ENCODE data around the gene FBXL2. TPM values are rescaled to one million over a fixed set of nuclear protein-coding genes. Genes with fewer than 3 reads are reported as not detected.
"Not testable (repeated sequence)": the region's sequence is repeated elsewhere in the genome, so short reads cannot be mapped to it uniquely, and the experiment has no call there.

Gene FBXL2
- total RNA-seq, 4 donors from 2014 or later: 0.76 to 6.0 (median 3.0) TPM

DNA sequence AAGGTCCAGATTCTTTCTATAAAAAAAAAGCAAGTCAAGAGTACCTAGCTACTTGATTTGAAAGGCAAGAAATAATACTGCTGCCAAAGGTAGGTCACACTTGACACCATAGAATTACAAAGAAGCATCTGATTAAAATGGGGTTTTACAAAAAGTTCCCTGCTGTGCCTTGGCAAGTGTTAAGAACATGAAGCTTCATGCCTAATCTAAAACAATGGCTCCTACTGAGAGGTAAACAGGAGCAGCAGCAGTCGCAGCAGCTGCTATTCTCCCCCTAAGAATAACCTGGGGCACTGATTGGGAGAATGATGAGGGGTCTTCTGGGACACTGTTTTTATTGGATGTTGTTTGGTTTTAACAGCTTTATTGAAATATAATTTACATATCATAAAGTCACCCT lies 148.8 kb downstream of the FBXL2 start:
- no peak for DNase-seq (ENCODE audit: low spot score in 2 of 2)
- 66 to 72% methylated on average over 1 of the region's 1 CpG for WGBS, 2 donors
- no peak overlapping the region for H3K4me3 ChIP-seq (ENCODE audit: low read depth, poor library complexity, severe bottlenecking)
- intact Hi-C loops (cut with DNase I; ENCODE audit: low total_unique reads): no loop called here
- TF ChIP-seq POLR2A (IDR thresholded peaks at IDR 0.05): no peak
- TF ChIP-seq, protein P1, sequence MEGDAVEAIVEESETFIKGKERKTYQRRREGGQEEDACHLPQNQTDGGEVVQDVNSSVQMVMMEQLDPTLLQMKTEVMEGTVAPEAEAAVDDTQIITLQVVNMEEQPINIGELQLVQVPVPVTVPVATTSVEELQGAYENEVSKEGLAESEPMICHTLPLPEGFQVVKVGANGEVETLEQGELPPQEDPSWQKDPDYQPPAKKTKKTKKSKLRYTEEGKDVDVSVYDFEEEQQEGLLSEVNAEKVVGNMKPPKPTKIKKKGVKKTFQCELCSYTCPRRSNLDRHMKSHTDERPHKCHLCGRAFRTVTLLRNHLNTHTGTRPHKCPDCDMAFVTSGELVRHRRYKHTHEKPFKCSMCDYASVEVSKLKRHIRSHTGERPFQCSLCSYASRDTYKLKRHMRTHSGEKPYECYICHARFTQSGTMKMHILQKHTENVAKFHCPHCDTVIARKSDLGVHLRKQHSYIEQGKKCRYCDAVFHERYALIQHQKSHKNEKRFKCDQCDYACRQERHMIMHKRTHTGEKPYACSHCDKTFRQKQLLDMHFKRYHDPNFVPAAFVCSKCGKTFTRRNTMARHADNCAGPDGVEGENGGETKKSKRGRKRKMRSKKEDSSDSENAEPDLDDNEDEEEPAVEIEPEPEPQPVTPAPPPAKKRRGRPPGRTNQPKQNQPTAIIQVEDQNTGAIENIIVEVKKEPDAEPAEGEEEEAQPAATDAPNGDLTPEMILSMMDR (IDR thresholded peaks at IDR 0.05): no peak

GRCh38 chr3:33426630-33427317 lies 149.5 kb downstream of the FBXL2 start:
- no peak overlapping the region for H3K4me3 ChIP-seq (ENCODE audit: low read depth, poor library complexity, severe bottlenecking)
- intact Hi-C loops (cut with DNase I; ENCODE audit: low total_unique reads): no loop called here
- TF ChIP-seq, protein P1 (IDR thresholded peaks at IDR 0.05): no peak
- no peak for TF ChIP-seq POLR2A (IDR thresholded peaks at IDR 0.05)
- DNase-seq (ENCODE audit: low spot score in 2 of 2): no peak
- WGBS, 2 donors: 69 to 73% methylated on average over 10 of the region's 10 CpGs

- WGBS, 2 donors: 84 to 90% methylated on average over 7 of the region's 7 CpGs
- no peak overlapping the region for H3K4me3 ChIP-seq (ENCODE audit: low read depth, poor library complexity, severe bottlenecking)
- no peak for DNase-seq (ENCODE audit: low spot score in 2 of 2)
- intact Hi-C loops (cut with DNase I; ENCODE audit: low total_unique reads): no loop called here
- TF ChIP-seq, protein P1 (IDR thresholded peaks at IDR 0.05): no peak
Observed at GRCh38 chr3:33428734-33429133, 151.5 kb downstream of the FBXL2 start.

DNA sequence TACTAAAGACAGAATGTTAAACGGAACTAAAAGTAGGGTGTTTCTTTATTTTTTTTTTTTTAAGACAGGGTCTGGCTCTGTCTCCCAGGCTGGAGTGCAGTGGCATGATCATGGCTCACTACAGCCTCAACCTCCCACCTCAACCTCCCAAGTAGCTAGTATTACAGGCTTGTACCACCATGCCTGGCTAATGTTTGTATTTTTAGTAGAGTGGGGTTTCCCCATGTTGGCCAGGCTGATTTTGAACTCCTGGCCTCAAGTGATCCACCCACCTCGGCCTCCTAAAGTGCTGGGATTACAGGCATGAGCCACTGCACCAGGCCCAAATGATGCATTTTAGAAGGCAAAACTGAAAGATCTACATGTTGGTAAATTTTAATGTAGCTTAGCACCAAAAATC lies 152.1 kb downstream of the FBXL2 start:
- intact Hi-C loops (cut with DNase I; ENCODE audit: low total_unique reads); H3K4me3 ChIP-seq (ENCODE audit: low read depth, poor library complexity, severe bottlenecking); DNase-seq (ENCODE audit: low spot score in 2 of 2): not testable (repeated sequence)
- 79 to 80% methylated on average over 2 of the region's 2 CpGs for WGBS, 2 donors

GRCh38 chr3:33430061-33430460 lies 152.8 kb downstream of the FBXL2 start:
- no peak for DNase-seq (ENCODE audit: low spot score in 2 of 2)
- 94 to 100% methylated on average over 1 of the region's 1 CpG for WGBS, 2 donors
- H3K4me3 ChIP-seq (ENCODE audit: low read depth, poor library complexity, severe bottlenecking): no peak overlapping the region
- no peak for TF ChIP-seq POLR2A (IDR thresholded peaks at IDR 0.05)
- TF ChIP-seq, protein P1 (IDR thresholded peaks at IDR 0.05): no peak
- intact Hi-C loops (cut with DNase I; ENCODE audit: low total_unique reads): loop anchor here (5.0 kb wide), 1 partner anchor 1313 kb away; no protein-coding TSS in a partner anchor

DNA sequence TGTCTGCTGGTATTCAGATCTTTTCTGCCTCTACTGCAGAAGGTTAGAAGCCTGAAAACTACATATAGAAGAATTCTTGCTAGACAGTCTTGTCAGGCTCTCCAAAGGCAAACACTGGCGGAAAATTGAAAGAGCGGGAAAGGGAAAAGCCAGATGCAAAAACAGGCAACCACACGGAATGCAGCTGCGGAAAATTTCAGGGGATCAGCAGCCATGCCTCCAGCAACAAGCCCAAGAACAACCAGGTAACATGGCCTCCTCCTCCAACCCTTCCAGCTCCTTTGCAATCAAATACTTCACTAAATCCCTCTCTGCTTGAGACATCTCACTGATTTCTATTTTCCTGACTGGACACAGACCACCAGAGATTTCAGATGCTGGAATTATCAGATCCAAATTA lies 153.3 kb downstream of the FBXL2 start:
- H3K4me3 ChIP-seq (ENCODE audit: low read depth, poor library complexity, severe bottlenecking): no peak overlapping the region
- intact Hi-C loops (cut with DNase I; ENCODE audit: low total_unique reads): loop anchor here (5.0 kb wide), 1 partner anchor 1313 kb away; no protein-coding TSS in a partner anchor
- no peak for DNase-seq (ENCODE audit: low spot score in 2 of 2)
- TF ChIP-seq POLR2A (IDR thresholded peaks at IDR 0.05): no peak
- TF ChIP-seq, protein P1 (IDR thresholded peaks at IDR 0.05): no peak
- WGBS, 2 donors: 90% methylated on average over 4 of the region's 4 CpGs
